GM18508 (cell line): Measurements from ENCODE around the gene VPS13C.

Source experiments
- ATAC-seq: cut with Tn5 transposase; IDR thresholded peaks from one replicate; pipeline ENCODE4 v1.9.1; 2021; ENCODE audit warnings: moderate number of reproducible peaks; ENCODE audit not compliant: insufficient read depth, unreplicated experiment

VPS13C gene

DNA sequence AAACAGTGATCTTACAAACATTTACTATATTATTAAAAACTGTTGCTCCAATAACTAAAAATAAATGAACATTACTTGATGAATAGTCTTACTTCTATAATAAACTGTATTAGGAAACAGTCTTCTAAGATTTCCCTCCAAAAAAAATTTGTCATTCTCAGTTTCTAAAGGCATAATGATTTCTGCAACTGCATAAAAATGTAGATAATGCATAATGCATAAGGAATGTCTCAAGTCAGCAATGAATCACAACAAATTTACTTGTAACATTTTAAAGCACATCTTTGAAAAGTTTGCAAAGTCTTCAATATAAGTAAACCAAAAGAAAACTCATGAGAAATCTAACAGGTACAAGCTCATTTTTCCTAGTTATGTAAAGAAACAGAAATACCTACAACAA, 113.5 kb downstream of the VPS13C start:
- no peak for ATAC-seq

- ATAC-seq, result no peak
These were observed 116.3 kb downstream of the VPS13C start for GRCh38 chr15:61943992-61944391.

- no peak for ATAC-seq
These were observed 122.0 kb downstream of the VPS13C start for GRCh38 chr15:61938249-61938648.

- no peak for ATAC-seq
These were observed 123.6 kb downstream of the VPS13C start for GRCh38 chr15:61936528-61937195.

- ATAC-seq, result no peak
These were observed 124.8 kb downstream of the VPS13C start for GRCh38 chr15:61935493-61935892.

DNA sequence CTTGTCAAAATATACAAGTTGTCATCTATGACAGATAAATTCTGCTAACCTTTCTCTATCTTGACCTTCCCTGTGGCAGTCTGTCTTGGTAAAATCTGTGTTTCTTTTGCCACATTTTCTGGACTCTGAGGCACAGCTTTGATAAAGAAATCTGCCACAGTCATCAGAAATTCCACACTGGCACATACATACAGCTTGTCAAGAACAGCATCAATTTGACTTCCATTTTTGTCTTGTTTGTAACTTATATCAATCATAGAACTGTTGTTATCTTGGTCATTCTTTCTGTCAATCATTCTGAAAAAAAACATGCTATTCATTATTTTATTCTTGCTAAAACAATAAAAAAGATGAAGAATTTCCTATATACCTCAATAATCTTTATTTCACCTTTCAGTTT, 130.8 kb downstream of the VPS13C start:
- ATAC-seq, result no peak

- ATAC-seq, result no peak
These were observed 137.1 kb downstream of the VPS13C start for GRCh38 chr15:61923173-61923572.

DNA sequence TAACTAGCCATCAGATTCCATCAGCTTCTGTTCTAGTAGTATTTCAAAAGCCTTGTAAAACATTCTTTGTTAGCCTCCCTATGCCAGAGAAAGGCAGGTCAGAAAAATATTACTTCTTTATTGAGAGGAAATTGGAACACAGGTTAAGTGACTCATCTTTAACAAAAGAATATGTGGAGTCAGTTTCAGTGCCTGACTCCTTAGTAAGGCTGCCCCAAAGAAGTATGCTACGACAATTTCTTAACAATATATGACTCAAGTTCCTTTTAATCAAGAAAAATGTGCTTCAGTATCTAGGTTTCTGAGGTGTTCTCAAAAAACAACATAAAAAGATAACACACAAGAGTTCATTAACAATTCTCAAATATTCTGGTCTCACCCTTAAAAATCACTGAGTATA, 139.2 kb downstream of the VPS13C start:
- ATAC-seq, result no peak

GRCh38 chr15:61917457-61917856, 142.8 kb downstream of the VPS13C start:
- no peak for ATAC-seq

- ATAC-seq, result no peak
These were observed 144.1 kb downstream of the VPS13C start for GRCh38 chr15:61916104-61916503.

- no peak for ATAC-seq
These were observed 144.6 kb downstream of the VPS13C start for GRCh38 chr15:61915640-61916039.

- no peak for ATAC-seq
These were observed 149.3 kb downstream of the VPS13C start for GRCh38 chr15:61910839-61911369.

DNA sequence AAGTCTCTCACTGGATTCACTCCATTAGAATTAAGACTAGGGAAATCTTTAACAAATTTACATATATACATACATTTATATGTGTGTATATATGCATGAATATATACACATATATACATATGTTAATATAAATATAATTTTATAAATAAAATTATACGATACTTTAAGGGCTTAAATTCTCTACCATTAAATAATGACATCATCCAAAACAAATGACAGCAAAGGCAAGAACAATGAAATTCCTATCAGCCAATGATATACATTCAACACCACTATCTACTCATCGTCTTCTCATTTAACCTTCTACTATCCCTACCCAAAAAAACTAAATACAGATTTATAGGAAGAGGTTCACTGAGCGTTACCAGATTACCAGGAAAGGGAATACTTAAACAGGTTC, 152.0 kb downstream of the VPS13C start:
- no peak for ATAC-seq

GRCh38 chr15:61907753-61908086, 152.5 kb downstream of the VPS13C start:
- ATAC-seq, result no peak

DNA sequence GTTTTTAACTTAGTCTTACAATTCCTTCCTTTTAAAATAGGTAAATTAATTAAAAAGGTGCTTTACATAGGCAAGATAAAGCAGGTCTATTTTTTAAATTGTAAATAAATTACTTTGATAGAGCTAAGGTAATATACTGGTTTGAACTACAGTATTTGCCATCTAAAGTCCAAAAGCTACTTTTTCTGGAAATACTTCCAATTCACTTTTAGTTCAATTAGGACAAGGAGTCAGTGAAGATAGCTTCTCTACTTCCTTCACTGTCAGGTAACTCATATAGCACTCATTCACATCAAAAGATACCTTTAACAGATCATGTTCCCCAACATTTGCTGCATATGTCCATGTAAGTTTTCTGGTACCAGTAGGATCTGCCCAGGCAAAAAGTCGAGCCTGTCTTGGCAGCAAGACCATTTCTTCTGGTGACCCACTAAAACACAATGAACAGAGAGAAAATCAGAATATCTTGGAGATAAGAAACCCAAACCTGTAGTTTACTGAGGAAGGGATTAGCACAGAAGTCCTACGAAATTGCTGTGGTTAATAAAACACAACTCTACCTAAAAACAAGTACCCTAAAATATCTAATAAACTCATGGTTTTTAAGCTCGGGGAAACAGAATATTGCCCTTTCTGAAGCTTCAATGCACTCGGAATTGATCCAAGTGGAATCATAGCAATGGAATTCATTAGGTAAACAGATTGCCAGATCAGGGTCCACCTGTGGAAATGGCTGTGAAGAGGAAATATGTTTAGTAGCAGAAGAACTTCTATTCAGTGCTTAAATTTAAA, 153.1 kb downstream of the VPS13C start:
- ATAC-seq, result no peak

- ATAC-seq, result no peak
These were observed 167.1 kb downstream of the VPS13C start for GRCh38 chr15:61893146-61893545.

GRCh38 chr15:61892140-61892539, 168.1 kb downstream of the VPS13C start:
- no peak for ATAC-seq

DNA sequence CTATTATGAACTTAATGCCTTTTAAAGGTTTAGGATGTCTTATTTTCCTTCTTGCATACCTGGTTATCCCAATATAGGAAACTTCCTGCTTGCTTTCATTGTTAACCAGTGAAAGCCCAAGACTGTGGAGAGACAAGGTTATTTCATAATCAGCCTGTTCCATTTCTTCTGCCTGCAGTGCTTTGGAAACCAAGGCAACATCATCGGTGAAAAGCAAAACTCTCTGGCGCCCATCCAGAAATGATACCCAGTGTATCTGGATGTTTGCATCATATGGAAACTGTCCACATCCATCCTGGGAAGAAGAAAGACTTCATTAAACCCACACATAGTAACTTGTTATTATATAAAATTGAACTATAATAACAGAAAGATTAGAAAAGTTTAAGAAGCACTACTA, 170.1 kb downstream of the VPS13C start:
- no peak for ATAC-seq

DNA sequence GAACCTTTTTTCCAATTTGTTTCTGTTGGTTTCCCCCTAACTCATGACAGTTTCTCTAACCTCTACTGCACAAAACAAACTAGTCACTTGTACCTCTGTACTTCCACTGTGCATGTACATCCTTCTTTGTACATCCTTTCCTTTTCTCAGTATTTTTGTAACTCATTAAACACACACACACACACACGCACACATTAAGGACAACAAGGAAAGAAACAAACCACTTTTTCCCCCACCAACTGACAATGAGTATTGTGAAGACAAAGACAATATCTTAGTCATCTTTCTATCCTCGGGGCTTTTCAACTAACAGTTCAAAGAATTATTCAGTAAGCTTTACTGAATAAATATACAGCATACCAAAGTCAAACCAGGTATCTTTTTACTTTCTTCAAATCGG, 170.5 kb downstream of the VPS13C start:
- no peak for ATAC-seq

DNA sequence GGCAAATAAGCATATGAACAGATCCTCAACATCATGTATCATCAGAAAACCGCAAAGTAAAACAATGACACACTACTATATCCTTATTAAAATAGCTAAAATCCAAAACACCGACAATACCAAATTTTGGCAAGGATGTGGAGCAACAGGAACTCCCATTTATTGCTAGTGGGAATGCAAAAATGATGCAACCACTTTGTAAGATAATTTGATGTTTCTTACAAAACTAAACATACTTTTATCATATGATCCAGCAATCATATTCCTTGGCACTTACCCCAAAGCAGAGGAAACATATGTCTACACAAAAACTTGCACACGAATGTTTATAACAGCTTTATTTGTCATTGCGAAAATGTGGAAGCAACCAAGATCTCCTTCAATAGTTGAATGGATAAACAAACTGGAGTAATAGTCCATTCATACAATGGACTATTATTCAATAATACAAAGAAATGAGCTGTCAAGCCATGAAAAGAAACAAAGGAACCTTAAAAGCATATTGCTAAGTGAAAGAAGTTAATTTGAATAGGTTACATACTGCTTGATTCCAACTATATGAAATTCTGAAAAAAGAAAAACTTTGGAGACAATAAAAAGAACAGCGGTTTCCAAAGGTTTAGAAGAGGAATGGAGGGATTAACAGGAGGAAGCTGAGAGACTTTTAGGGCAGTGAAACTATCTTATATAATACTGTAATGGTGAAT, 172.0 kb downstream of the VPS13C start:
- no peak for ATAC-seq

GRCh38 chr15:61880084-61880483, 180.2 kb downstream of the VPS13C start:
- ATAC-seq, result no peak
